NCI-H2196 treated with DMSO at 0.1 percent for 48 hours (cell line): ENCODE measurements around the gene NRL.
A peak's percentile ranks its signal among the peaks of the same experiment; 100 is the strongest.
"Not testable (repeated sequence)": the region's sequence is repeated elsewhere in the genome, so short reads cannot be mapped to it uniquely, and the experiment has no call there.

Experiments used
- DNase-seq: peaks from one replicate; lab custom pipeline; 2025; ENCODE audit not compliant: unreplicated experiment; lab: John Stamatoyannopoulos, UW

NRL gene

DNA sequence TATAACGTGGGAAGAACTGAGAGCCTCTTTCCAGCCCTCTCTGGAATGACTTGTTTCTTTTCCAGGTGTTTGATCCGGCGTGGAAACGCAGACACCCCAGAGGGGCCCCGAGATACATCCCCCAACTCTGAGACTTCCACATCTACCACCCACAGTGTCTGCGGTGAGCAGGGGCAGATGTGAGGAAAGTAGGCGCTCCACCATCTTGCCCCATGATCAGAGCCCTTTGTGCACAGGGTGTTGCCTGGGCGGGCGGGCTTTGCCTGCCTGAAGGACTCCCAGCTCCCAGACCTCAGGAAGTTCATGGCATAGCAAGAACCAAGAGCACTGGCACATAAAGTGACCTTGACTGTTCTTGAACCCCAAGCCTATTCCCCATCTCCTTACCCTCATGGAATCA is 60.1 kb downstream of the NRL start:
- DNase-seq, result no peak

DNA sequence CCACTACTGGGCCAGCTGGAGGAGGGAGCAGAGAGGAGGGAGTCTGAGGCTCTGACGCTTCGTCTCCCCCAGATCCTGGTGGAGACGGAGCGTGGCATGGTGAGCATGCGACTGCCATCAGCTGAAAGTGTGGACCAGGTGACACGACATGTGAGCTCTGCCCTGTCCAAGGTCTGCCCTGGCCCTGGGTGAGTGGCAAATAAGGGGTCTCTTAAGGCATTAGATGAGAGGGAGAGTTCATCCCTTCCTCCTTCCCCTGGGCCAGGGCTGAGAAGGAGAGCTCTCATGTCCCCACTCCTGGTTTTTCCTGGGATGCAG is 60.5 kb downstream of the NRL start:
- no peak for DNase-seq

DNA sequence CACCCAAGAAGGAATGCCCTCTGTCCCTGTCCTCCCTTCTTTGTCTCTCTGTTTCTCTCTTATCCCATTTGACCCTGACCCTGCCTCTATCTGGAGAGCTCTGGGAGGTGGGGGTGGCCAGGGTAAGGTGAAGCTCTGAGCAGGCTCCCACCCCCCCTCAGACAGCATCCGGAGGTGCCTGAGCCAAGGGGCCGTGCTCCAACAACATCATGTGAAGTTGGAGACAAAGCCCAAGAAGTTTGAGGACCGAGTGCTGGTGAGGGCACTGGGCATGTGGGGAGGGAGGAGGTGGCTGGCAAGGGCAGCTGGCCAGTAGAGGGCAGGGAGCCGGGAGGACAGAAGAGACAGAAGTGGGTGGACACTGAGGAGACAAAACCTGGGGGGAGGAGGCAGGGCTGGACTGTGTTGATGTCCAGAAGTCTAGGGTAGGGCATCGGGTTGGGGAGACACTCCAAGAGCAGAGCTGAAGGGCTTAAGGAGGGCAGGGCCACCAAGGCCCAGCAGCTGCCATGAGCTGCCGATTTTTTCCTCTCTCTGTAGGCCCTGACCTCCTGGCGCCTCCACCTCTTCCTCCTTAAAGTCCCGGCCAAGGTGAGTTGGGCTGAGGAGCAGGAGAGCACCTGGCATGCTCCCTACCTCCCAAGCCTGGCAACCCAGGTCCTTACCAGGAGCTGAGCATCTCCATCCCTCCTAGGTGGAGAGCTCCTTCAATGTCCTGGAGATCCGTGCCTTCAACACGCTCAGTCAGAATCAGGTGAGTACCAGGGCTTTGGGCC is 61.0 kb downstream of the NRL start:
- no peak for DNase-seq

DNA sequence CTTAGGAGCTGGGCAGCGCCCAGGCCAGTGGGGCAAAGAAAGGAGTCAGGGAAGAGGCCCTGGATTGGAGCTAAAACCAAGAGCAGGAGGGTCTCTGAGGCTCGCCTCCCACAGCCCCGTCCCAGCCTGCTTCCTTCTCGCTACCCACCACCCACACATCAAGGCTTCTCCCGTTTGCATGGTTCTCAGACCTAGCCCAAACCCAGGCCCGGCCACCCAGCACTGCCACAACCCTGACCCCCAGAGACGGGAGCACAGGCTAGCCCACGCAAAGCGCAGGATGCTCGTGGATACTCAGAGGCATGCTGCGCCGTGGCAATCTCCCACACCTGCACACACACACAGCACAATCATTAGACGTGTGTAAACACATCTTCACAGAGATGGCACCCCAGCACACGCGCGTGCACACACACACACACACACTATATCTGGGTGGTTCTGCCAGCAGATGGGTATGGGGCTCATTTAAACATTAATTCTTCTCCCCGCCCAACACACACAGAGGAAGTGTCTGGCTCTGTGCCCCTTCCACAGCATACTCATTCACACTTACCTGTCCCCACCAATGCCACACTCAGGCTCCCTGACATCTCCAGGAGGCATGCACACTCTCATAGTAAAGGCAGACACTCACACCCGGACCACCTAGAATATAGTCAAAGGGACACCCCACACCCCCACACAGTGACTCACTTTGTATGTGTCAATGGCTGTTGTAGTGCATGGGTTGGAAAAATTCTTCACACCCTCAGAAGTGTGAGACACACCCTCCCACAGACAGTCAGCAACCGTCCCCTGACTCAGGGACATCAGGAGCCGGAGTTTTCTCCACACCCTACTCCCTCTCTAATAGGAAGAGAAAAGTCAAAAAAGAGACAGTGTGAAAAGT is 61.8 kb downstream of the NRL start:
- no peak for DNase-seq

DNA sequence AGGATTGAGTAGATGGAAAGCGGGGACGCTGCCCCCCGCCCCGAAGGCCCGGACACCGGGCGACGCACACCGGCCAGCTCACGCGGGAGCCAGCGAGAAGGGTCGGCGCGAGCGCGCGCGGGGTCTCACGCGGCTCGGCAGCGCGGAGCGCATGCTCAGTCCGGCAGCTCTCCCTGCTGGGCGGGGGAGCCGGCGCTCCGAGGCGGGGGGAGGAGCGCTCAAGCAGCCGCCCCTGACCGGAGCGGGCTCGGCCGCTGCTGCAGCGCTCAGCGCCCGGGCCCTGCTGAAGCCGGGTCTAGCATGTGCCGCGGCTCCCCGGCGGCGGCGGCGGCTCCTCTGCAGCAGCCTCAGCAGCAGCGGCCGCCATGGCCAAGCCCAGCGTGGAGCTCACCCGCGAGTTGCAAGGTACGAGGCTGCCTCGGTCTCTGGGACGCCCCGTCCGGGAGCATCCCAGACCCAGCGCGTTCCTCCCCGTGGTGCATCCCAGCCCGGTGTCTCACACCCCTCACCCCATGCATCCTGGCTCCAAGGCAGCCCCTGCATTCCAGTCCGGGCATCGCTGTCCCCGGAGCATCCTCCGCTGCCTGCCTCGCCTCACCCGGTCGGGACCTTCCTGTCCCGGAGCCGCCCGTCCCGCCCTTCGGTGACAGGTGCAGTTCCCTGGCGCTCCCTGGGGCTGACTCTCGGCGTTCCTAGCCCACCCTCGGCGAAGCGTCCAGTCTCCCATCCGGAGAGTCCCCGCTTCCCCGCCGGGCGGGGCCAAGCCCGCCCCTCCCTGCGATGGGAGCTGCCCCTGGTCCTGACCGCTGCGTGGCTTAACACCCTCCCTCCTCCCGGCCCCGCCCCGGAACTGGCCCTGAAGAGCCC is 62.7 kb downstream of the NRL start, which contains the start of gene CARMIL3:
TSS of gene CARMIL3 (plus strand) at position 221 of the 867 bp plus-strand sequence. CDS start at position 366, 145 bp downstream.
- peak; percentile 44 for DNase-seq

DNA sequence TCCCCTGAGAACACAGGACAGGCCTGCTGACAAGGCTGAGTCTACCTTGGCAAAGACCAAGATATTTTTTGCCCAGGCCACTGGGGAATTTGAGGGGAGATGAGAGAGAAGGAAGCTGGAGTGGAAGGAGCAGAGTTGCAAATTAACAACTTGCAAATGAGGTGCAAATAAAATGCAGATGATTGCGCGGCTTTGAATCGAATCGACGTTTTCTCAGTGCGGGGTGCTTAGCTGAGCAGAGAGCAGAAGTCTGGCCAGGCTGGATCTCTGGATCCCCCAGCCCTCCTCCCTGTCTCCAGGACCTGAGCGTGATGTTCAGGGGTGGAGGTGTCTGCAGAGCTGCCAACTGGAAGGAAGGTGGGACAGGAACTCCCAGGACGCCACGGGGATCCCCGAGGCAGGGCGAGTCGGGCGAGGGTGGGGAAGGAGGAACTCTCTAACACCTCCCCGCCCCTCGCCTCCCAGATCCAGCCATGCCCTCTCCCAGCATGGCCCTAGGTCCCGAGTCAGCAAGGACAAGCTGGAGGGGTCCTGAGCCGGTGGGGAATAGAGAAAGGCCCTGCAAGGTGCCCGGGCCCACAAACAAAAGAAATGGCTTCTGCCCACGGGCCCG is 63.5 kb downstream of the NRL start:
- DNase-seq, result no peak

DNA sequence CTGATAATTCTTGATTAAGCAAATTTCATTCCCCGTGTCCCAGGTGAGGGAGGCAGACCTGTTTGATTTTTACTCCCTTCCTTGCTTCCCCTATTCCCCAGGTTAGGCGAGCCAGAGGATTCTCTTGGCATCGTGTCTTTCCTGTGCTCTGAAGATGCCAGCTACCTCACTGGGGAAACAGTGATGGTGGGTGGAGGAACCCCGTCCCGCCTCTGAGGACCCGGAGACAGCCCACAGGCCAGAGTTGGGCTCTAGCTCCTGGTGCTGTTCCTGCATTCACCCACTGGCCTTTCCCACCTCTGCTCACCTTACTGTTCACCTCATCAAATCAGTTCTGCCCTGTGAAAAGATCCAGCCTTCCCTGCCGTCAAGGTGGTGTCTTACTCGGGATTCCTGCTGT is 64.0 kb downstream of the NRL start:
- not testable (repeated sequence) for DNase-seq

DNA sequence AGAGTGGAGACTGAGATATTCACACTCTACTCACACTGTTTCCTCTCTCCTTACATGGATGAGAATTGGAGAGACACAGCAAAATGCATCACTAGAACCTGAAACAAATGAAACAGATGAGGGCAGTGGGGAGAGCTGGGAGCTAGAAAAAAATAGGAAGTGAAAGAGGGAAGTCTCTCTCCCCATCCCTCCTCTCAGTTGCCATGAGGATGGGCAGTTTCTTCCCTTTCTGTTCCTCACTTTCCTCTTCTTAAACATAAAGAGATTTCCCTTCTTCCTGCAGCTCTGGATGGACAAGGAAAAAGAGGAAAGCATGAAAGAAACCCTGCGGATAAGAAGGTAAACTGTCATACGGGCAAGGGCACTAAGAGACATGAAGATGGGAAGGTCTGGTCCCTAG is 65.7 kb downstream of the NRL start:
- not testable (repeated sequence) for DNase-seq

DNA sequence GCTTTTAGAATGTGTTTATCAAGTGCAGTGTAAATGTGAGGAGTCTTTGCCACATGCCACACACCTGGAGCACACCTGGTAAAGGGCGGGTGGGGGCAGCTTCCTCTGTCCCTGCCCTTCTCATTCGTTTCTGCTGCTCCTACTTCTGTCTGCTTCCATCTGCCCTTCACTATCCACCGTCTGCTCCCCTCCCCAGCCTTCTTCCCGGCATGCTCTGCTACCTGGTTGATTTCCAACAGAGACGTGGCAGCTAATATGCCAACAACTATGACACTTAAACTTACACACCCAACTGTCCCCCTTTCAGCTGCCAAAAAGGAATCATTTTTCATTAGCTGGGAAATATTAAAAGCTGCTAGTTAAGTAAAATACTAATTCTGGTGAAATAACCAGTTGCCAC is 72.0 kb downstream of the NRL start:
- no peak for DNase-seq

DNA sequence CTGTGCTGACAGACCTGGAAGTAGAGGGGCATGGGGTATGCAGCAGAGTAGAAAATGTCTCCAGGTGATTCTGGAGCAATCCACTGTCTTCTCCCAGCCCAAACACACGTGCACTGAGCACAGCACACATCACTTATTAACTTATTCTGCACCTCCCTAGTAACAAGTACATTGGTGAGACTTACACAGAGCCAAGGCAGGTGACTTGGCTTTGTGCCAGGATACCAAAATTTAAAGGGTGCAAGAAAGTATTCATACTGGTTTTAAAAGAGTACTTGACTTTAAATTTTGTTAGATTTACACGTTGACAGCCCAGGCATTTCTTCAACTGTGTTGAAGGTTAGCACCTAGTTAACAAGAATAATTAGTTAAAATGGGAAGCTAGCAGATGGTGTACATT is 74.1 kb downstream of the NRL start:
- no peak for DNase-seq

DNA sequence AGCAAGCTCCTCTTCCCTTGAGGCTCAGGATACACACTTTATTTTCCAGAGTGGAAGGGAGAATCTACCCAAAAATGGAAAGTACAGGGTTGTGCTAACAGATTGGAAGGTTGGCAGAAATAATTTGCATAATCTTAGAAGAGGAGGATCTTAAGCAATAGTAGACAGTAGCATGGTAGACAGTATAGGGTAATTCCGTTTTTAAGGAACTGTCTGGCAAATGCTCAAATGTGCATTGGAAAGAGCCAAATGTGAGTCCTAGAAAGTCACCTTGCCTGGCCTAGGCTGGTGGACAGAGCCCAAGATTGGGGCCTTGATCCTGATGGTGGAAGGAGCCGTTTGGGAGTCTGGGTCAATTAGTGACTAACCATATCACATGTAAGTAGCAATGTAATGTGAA is 76.1 kb downstream of the NRL start:
- DNase-seq, result no peak

DNA sequence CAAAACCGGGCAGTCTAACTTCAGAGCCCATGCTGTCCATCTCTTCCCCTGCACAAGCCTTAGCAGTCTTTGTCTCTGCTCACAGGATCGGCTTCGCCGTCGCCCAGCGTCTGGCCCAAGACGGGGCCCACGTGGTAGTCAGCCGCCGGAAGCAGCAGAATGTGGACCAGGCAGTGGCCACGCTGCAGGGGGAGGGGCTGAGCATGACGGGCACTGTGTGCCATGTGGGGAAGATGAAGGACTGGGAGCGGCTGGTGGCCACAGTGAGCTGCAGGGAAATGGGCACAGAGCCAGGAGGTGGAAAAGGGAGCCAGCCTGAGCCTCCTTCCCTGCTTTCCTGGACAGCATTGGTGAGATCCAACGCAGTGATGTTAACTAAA is 77.1 kb downstream of the NRL start:
- no peak for DNase-seq

DNA sequence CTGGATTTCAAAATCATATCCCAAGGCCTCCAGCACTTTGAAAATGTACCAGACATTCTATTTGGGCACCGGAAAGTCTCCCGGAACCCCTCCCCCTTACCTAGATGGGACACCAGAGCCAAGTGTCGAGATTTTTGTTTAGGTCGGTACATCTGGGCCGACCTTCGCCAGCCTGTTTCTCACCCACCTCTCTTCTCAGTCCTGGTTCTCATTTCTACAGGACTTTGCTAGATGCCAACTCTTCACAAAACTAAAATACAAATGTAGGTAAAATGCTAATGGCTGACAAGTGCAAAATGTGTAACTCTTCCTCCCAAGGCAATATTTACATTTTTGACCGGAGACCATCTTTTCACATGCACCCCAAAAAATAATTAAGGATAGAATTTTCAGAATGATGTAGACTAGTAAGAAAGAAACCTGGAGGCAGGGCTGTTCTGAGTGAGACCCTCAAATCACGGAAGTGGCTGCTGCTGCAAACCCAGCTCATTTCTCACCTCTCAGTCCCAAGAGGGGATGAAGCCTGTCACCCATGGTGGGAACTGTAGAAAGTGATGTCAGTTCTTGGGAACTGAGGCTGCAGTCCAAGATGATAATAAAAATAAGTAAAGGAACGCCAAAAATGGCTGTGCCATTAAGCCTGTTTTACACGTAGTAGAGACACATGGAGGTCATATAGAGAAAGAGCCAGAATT is 77.6 kb downstream of the NRL start:
- not testable (repeated sequence) for DNase-seq

DNA sequence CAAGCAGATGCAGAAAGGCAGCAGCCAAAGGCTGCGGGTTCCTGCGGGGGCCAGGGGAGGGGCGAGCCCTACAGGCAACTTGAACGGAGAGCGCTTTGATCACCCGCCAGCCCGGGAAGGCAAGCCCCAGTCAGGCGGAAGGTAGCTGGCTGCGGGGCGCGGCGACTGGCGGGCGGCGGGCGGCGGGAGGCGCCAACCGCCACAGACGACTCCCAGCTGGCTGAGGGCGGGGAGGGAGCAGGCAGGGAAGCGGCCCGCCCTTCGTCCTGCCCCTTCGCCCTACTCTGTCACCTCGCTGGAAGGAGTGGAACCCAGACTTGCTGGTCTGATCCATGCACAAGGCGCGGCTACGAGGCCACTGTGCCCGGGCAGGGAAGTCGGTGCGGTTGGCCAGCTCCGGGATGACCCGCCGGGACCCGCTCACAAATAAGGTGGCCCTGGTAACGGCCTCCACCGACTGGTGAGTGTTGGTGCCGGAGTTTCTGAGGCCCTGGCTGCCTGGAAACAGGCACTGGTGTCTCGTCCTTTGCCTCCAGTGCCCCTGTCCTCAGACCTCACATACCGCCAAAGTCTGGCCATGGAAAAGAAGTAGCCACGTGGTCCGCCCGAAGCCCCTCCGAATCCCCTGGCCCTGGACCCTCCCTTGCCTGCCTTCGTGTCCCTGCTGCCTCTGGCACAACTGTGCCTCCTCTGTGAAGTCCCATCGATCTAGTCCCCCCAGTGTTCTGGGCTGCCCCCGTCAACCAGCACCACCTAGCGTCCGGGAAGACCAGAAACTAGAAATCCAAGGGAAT is 78.4 kb downstream of the NRL start:
- peak; percentile 65 for DNase-seq

DNA sequence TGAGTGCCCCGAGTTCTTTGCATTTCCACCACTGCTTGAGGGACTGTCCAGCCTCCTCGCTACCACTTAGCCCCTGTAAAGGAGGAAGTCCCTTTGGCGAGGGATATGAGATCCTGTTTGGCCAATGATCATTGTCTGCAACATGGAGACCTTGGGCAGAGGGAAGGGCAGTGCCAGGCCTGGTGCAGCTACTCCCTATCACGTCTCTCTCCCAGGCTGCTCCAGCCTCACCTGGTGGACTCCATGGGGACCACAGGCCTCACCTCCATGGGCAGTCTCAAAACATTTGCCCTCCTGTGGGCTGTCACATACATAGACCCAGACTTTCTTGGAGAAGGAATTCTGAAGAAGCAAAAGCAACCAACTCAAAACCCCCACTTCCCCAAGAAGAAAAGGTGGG is 79.0 kb downstream of the NRL start:
- not testable (repeated sequence) for DNase-seq

DNA sequence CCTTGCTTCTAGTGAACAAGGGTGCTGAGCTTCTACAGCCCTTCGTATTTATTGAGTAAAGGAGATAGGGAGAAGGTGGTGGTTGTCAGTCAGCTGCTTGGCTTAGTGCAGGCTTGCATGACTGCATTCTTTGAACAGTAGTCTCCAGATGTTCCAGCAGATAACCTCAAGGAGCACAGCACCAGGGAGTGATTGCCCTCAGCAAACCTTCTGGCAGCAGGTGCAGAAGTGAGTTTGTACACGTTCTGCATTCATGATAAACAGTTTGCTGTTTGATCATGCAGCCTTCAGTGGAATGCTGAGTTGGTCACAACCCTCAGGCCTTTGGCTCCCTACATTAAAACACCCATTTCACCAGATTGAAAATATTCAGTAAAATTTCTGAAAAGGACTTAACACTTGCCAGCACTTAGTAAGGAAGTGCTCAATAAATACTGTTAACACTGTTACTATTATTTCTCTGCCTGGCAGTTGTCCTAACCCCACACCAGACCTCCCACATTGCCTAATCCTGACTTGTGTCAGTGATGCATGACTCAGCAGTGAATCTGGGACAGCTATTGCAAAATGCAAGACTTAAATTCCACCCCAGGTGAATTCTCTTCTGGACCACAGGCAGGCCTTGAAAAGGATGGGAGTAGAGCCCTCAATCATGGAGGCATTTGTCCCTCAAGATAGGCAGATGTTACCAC is 81.9 kb downstream of the NRL start:
- no peak for DNase-seq

DNA sequence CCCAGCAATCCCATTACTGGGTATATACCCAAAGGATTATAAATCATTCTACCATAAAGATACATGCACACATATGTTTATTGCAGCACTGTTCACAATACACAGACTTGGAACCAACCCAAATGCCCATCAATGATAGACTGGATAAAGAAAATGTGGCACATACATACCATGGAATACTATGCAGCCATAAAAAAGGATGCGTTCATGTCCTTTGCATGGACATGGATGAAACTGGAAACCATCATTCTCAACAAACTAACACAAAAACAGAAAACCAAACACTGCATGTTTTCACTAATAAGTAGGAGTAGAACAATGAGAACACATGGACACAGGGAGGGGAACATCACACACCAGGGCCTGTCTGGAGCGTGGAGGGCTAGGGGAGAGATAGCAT is 83.4 kb downstream of the NRL start:
- not testable (repeated sequence) for DNase-seq

DNA sequence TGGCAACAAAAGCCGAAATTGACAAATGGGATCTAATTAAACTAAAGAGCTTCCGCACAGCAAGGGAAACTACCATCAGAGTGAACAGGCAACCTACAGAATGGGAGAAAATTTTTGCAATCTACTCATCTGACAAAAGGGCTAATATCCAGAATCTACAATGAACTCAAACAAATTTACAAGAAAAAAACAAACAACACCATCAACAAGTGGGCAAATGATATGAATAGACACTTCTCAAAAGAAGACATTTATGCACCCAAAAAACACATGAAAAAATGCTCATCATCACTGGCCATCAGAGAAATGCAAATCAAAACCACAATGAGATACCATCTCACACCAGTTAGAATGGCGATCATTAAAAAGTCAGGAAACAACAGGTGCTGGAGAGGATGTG is 85.1 kb downstream of the NRL start:
- DNase-seq, result not testable (repeated sequence)
